ENCODE measurements around the gene DIP2B. TPM values are rescaled to one million over a fixed set of nuclear protein-coding genes. Genes with fewer than 3 reads are reported as not detected.

Gene DIP2B
- total RNA-seq, 2 experiments from 2014 or later: 23.3 to 23.7 TPM

GRCh38 chr12:50699940-50700339 lies 195.2 kb downstream of the DIP2B start:
- no peak for DNase-seq
- peaks cover 42% of the 10 kb centered on the region for H3K36me3 Mint-ChIP-seq
- no peaks in the 10 kb centered on the region for H3K9me3 Mint-ChIP-seq
- H3K27me3 Mint-ChIP-seq: no peaks in the 10 kb centered on the region
- POLR2A ChIA-PET: no interaction called here
- H3K4me3 Mint-ChIP-seq: no peak overlapping the region
- H3K4me1 Mint-ChIP-seq (ENCODE audit: low read depth): no peaks in the 10 kb centered on the region
- H3K27ac Mint-ChIP-seq: no peak overlapping the region
- CTCF ChIA-PET: interaction anchor here (1.2 kb wide), 1 partner anchor 195 kb away, joined by 6 read pairs; the partner anchor contains the start of gene DIP2B
- intact Hi-C loops (cut with micrococcal nuclease): no loop called here

- CTCF ChIA-PET: no interaction called here
- Mint-ChIP-seq H3K4me1 (ENCODE audit: low read depth) (no peaks in the 10 kb centered on the region), H3K36me3 (peaks cover 20% of the 10 kb centered on the region), H3K27ac (no peak overlapping the region), H3K9me3 (no peaks in the 10 kb centered on the region), H3K27me3 (no peaks in the 10 kb centered on the region), H3K4me3 (no peak overlapping the region)
- POLR2A ChIA-PET: no interaction called here
- intact Hi-C loops (cut with micrococcal nuclease): no loop called here
- DNase-seq: no peak
These were observed 201.8 kb downstream of the DIP2B start for GRCh38 chr12:50706606-50707005.

- Mint-ChIP-seq H3K4me3 (no peak overlapping the region), H3K36me3 (peaks cover 20% of the 10 kb centered on the region), H3K27me3 (no peaks in the 10 kb centered on the region), H3K9me3 (no peaks in the 10 kb centered on the region), H3K27ac (no peak overlapping the region), H3K4me1 (ENCODE audit: low read depth) (no peaks in the 10 kb centered on the region)
- ChIA-PET POLR2A (no interaction called here), CTCF (no interaction called here)
- DNase-seq: no peak
- intact Hi-C loops (cut with micrococcal nuclease): no loop called here
These were observed 202.6 kb downstream of the DIP2B start for GRCh38 chr12:50707396-50707795.

GRCh38 chr12:50708631-50709030 lies 203.8 kb downstream of the DIP2B start:
- ChIA-PET CTCF (interaction anchor here (1.3 kb wide), 1 partner anchor 12 kb away, joined by 6 read pairs; no protein-coding TSS in a partner anchor), POLR2A (interaction anchor here (0.8 kb wide), 1 partner anchor 8 kb away, joined by 3 read pairs; no protein-coding TSS in a partner anchor)
- Mint-ChIP-seq H3K4me3 (no peak overlapping the region), H3K9me3 (no peaks in the 10 kb centered on the region), H3K27ac (no peak overlapping the region), H3K36me3 (peaks cover 20% of the 10 kb centered on the region), H3K27me3 (no peaks in the 10 kb centered on the region), H3K4me1 (ENCODE audit: low read depth) (no peaks in the 10 kb centered on the region)
- no peak for DNase-seq
- intact Hi-C loops (cut with micrococcal nuclease): no loop called here

GRCh38 chr12:50711121-50711520 lies 206.3 kb downstream of the DIP2B start:
- no peak overlapping the region for H3K27ac Mint-ChIP-seq
- no peak for DNase-seq
- no peaks in the 10 kb centered on the region for H3K27me3 Mint-ChIP-seq
- no peak overlapping the region for H3K4me3 Mint-ChIP-seq
- intact Hi-C loops (cut with micrococcal nuclease): no loop called here
- H3K36me3 Mint-ChIP-seq: peaks cover 18% of the 10 kb centered on the region
- CTCF ChIA-PET: no interaction called here
- H3K4me1 Mint-ChIP-seq (ENCODE audit: low read depth): no peaks in the 10 kb centered on the region
- POLR2A ChIA-PET: no interaction called here
- H3K9me3 Mint-ChIP-seq: no peaks in the 10 kb centered on the region

- Mint-ChIP-seq H3K4me1 (ENCODE audit: low read depth) (no peaks in the 10 kb centered on the region), H3K36me3 (peaks cover 13% of the 10 kb centered on the region), H3K9me3 (no peaks in the 10 kb centered on the region), H3K27me3 (no peaks in the 10 kb centered on the region), H3K27ac (no peak overlapping the region), H3K4me3 (no peak overlapping the region)
- intact Hi-C loops (cut with micrococcal nuclease): no loop called here
- DNase-seq: no peak
- ChIA-PET CTCF (interaction anchor here (0.6 kb wide), 1 partner anchor 647 kb away, joined by 3 read pairs; no protein-coding TSS in a partner anchor), POLR2A (no interaction called here)
These were observed 210.4 kb downstream of the DIP2B start for GRCh38 chr12:50715174-50715573.

GRCh38 chr12:50718760-50719159 lies 214.0 kb downstream of the DIP2B start:
- DNase-seq: no peak
- no peaks in the 10 kb centered on the region for H3K27me3 Mint-ChIP-seq
- peaks cover 30% of the 10 kb centered on the region for H3K36me3 Mint-ChIP-seq
- H3K4me3 Mint-ChIP-seq: no peak overlapping the region
- ChIA-PET POLR2A (no interaction called here), CTCF (interaction anchor here (0.5 kb wide), 1 partner anchor 51 kb away, joined by 3 read pairs; no protein-coding TSS in a partner anchor)
- intact Hi-C loops (cut with micrococcal nuclease): no loop called here
- H3K4me1 Mint-ChIP-seq (ENCODE audit: low read depth): no peaks in the 10 kb centered on the region
- H3K27ac Mint-ChIP-seq: no peak overlapping the region
- no peaks in the 10 kb centered on the region for H3K9me3 Mint-ChIP-seq

- H3K4me1 Mint-ChIP-seq (ENCODE audit: low read depth): no peaks in the 10 kb centered on the region
- no peak overlapping the region for H3K27ac Mint-ChIP-seq
- no peaks in the 10 kb centered on the region for H3K27me3 Mint-ChIP-seq
- H3K9me3 Mint-ChIP-seq: no peaks in the 10 kb centered on the region
- POLR2A ChIA-PET: no interaction called here
- H3K4me3 Mint-ChIP-seq: no peak overlapping the region
- H3K36me3 Mint-ChIP-seq: peaks cover 29% of the 10 kb centered on the region
- CTCF ChIA-PET: interaction anchor here (0.9 kb wide), 1 partner anchor 11 kb away, joined by 6 read pairs; no protein-coding TSS in a partner anchor
- DNase-seq: no peak
- intact Hi-C loops (cut with micrococcal nuclease): no loop called here
These were observed 215.3 kb downstream of the DIP2B start for GRCh38 chr12:50720085-50720484.

- POLR2A ChIA-PET: no interaction called here
- no peaks in the 10 kb centered on the region for H3K27me3 Mint-ChIP-seq
- H3K9me3 Mint-ChIP-seq: no peaks in the 10 kb centered on the region
- no peak for DNase-seq
- intact Hi-C loops (cut with micrococcal nuclease): no loop called here
- CTCF ChIA-PET: interaction anchor here (0.9 kb wide), 1 partner anchor 12 kb away, joined by 6 read pairs; no protein-coding TSS in a partner anchor
- H3K27ac Mint-ChIP-seq: no peak overlapping the region
- H3K36me3 Mint-ChIP-seq: peaks cover 29% of the 10 kb centered on the region
- no peak overlapping the region for H3K4me3 Mint-ChIP-seq
- H3K4me1 Mint-ChIP-seq (ENCODE audit: low read depth): no peaks in the 10 kb centered on the region
These were observed 215.7 kb downstream of the DIP2B start for GRCh38 chr12:50720501-50720900.

- peaks cover 34% of the 10 kb centered on the region for H3K36me3 Mint-ChIP-seq
- CTCF ChIA-PET: interaction anchor here (1.6 kb wide), 1 partner anchor 86 kb away, joined by 5 read pairs; no protein-coding TSS in a partner anchor
- H3K9me3 Mint-ChIP-seq: no peaks in the 10 kb centered on the region
- H3K4me1 Mint-ChIP-seq (ENCODE audit: low read depth): no peaks in the 10 kb centered on the region
- no peak overlapping the region for H3K27ac Mint-ChIP-seq
- H3K4me3 Mint-ChIP-seq: no peak overlapping the region
- POLR2A ChIA-PET: no interaction called here
- DNase-seq: no peak
- no peaks in the 10 kb centered on the region for H3K27me3 Mint-ChIP-seq
- intact Hi-C loops (cut with micrococcal nuclease): no loop called here
These were observed 219.1 kb downstream of the DIP2B start for GRCh38 chr12:50723865-50724264.

GRCh38 chr12:50725011-50725942 lies 220.5 kb downstream of the DIP2B start:
- no peak overlapping the region for H3K27ac Mint-ChIP-seq
- ChIA-PET CTCF (interaction anchor here (1.6 kb wide), 1 partner anchor 87 kb away, joined by 5 read pairs; no protein-coding TSS in a partner anchor), POLR2A (no interaction called here)
- H3K36me3 Mint-ChIP-seq: peaks cover 41% of the 10 kb centered on the region
- H3K27me3 Mint-ChIP-seq: no peaks in the 10 kb centered on the region
- H3K4me1 Mint-ChIP-seq (ENCODE audit: low read depth): no peaks in the 10 kb centered on the region
- intact Hi-C loops (cut with micrococcal nuclease): no loop called here
- no peak overlapping the region for H3K4me3 Mint-ChIP-seq
- no peak for DNase-seq
- H3K9me3 Mint-ChIP-seq: no peaks in the 10 kb centered on the region

- CTCF ChIA-PET: interaction anchor here (1.1 kb wide), 1 partner anchor 223 kb away, joined by 3 read pairs; the partner anchor contains the start of gene DIP2B
- Mint-ChIP-seq H3K27ac (no peak overlapping the region), H3K4me3 (no peak overlapping the region), H3K4me1 (ENCODE audit: low read depth) (no peaks in the 10 kb centered on the region), H3K36me3 (peaks cover 46% of the 10 kb centered on the region), H3K9me3 (no peaks in the 10 kb centered on the region), H3K27me3 (no peaks in the 10 kb centered on the region)
- intact Hi-C loops (cut with micrococcal nuclease): no loop called here
- DNase-seq: no peak
- POLR2A ChIA-PET: no interaction called here
These were observed 222.7 kb downstream of the DIP2B start for GRCh38 chr12:50727466-50727865.

All from activated CD4-positive, alpha-beta memory T cell treated with anti-CD3 and anti-CD28 coated beads for 36 hours (primary cell).